HG02798 (cell line): ENCODE results near the gene SYNDIG1.

Experiments
- ATAC-seq: cut with Tn5 transposase; IDR thresholded peaks from one replicate; pipeline ENCODE4 v1.9.1; 2021; ENCODE audit warnings: mild to moderate bottlenecking; ENCODE audit not compliant: unreplicated experiment, poor library complexity

SYNDIG1 gene

GRCh38 chr20:24603454-24603853 lies 134.0 kb downstream of the SYNDIG1 start:
- ATAC-seq = no peak

- no peak for ATAC-seq
Measured at GRCh38 chr20:24604966-24605665, 135.7 kb downstream of the SYNDIG1 start.

DNA sequence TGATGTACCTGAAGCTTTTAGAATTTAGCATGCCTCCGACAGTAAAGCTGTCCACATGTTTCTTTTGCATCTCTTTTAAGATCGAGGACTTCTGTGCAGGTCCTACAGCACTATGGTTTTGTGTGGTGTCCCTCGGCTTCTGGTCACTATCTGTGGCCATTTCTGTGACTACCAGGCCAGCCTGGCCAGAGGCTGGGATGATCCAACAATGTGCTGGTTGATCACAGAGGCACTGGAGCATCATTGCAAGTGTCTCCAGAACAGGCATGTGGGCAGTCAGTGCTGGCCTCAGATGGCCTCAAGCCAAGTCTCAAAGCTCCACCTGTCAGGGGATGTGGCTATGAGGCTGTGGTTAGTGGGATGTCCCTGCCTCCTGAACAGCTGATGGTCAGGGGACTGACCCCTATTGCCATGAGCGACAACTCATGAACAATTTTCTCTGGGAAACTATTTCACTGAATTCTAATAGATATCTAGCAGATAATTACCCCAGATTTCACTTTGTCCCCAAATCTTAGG lies 136.6 kb downstream of the SYNDIG1 start:
- no peak for ATAC-seq

GRCh38 chr20:24607402-24607801 lies 138.0 kb downstream of the SYNDIG1 start:
- ATAC-seq = no peak

GRCh38 chr20:24608926-24609667 lies 139.7 kb downstream of the SYNDIG1 start:
- peak; percentile 64 for ATAC-seq

GRCh38 chr20:24609757-24610156 lies 140.3 kb downstream of the SYNDIG1 start:
- no peak for ATAC-seq

DNA sequence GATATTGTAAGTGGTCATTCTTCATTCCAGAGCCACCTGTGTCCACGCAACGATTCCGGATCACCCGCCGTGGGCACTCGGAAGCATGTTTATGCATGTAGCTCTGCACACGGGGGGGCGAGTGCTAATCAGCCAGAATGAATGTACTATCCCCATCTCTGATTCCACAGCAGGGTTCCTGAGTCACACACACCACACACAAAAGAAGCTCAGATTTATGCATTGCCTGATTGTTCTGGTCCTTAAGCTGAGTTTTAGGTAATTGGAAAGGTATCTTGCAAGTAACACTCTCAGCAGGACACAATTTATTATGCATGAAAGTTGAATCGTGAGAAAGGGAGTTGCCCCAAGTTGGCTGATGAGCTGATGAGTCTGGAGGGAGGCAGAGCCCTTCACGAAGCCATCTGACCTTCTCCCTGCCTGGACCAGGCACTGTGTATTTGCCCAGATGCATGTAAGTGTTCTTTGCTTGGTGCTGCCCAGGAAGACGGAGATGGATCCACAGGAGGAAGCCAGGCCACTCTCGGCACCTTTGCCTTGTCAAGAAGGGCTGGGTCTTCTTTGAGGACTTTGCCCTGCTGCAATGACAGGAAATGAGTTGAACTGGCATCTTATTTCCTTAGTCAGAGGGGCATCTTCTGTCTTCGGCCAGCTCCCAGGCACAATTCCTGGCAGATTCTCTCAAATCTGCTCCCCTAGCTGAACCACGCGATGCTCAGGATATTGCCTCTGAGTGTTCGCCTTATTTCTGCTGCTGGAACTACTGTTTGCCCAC lies 141.1 kb downstream of the SYNDIG1 start:
- ATAC-seq = no peak

DNA sequence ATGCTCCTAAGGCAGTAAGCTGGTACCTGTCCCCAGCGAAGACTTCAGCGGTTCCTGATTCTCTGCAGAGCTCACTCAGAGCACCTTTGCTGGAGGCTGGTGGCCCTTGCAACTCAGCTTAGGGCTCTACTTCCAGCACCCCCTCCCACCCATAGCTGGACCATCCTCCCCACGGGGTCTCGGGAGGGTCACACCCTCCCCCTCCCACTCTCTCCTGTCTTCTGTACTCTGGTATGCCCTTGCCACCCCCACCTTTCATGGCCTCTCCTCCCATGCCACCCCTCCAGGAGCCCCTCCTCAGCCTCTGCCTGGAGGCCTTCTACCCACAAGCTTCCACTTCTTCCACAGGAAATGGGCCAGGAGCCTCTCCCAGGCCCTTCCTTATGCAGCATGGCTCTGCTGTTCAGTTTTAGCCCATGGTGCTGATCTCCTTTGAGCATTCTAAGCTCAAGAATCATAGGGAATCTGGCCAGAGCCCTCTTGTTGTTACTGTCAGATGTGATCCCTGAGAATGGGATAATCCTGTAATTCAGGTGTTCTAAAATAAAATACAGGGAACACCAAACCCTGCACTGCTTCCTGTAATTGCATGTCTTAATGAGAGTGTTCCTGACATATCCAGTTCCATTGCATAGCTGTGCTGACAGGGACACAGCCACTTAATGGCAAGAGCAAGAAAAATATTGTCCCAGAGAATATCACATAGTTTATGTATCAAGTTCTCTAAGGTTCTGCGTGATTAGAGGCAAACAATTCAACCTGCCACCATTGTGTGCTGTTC lies 142.1 kb downstream of the SYNDIG1 start:
- no peak for ATAC-seq

- no peak for ATAC-seq
Measured at GRCh38 chr20:24612799-24613775, 143.7 kb downstream of the SYNDIG1 start.

GRCh38 chr20:24614341-24614740 lies 144.9 kb downstream of the SYNDIG1 start:
- ATAC-seq = no peak

DNA sequence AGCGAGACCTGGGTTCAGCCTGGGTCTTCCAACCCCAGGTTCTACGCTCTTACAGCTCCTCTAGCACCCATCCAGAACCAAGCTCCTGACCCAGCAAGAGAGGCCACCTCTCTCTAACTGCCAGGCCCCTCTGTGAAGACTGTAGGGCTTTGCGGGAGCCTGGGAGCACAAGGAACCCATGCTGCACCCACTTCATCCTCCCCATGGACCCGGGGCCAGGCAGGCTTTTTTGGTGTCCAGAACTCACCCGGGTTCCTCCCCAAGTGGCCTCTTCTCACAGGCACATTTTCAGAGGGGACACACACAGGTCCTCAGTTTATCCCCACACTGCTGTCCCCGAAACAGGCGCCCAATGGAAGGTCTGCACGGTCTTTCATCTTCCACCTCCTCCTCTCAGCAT lies 145.9 kb downstream of the SYNDIG1 start:
- ATAC-seq = no peak

- no peak for ATAC-seq
Measured at GRCh38 chr20:24616258-24617079, 147.0 kb downstream of the SYNDIG1 start.

DNA sequence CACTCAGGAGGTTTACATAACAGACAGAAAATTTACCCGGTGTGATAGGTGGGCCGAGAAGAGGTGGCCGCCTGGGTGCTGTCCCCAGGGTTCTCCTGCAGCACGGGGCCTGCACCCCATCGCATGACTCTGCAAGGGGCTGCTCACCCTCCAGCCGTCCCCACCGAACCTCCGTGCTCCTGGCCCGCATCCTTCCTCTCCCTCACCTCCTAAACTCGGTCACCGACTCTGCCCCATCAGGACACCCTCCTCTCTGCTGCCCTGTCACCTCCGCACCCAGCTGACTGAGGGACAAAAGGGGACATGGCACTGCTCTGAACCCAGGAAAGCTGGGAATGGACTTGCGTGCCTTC lies 147.6 kb downstream of the SYNDIG1 start:
- no peak for ATAC-seq

GRCh38 chr20:24617757-24618450 lies 148.5 kb downstream of the SYNDIG1 start:
- no peak for ATAC-seq

DNA sequence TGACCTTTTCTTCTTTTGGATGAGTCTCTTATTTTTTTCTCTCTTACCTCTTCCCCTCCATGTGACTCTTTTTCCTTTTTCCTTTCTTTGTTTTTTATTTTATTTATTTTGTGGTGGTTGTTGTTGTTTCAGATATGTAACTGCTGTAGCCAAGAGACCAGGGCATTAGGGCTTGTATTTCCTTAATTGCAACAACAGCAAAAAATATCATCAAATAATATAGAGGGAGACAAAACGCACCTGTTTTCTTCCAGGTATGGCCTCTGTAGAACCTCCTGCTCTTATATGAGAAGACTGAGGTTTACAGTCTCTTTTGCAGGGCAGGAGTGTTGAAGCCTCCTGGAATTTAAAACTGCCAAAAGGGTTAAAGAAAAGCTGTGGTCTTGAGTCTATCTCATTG lies 149.3 kb downstream of the SYNDIG1 start:
- no peak for ATAC-seq

DNA sequence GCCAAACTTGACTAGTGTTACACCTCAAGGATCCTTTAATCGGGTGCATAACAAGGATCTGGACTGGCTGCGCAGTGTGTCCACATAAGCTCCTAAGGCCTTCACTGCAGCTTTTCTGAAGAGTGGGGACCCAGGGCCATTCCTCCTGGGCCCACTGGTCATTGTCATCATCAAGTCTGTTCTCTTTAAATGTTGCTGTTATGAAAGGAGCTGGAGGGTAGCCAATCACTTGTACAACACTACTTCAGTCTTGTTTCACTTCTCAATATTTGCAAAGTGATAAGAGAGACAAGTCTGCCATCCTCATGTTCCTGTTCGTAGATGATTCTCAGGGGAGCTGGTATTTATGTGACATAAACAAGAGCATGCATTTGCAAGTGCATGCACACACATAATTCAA lies 149.8 kb downstream of the SYNDIG1 start:
- ATAC-seq = no peak

- no peak for ATAC-seq
Measured at GRCh38 chr20:24620937-24621519, 151.6 kb downstream of the SYNDIG1 start.
